K562 (cell line): ENCODE measurements around the gene IRF2. TPM values are rescaled to one million over a fixed set of nuclear protein-coding genes. Genes with fewer than 3 reads are reported as not detected.
A peak's percentile ranks its signal among the peaks of the same experiment; 100 is the strongest.

Experiments used
- ATAC-seq: fragments of 200-7000 bp; cut with Tn5 transposase; 3 replicates; pipeline ENCODE4 v1.9.1; 2020; ENCODE audit warnings: moderate library complexity
- BruUV-seq: library from RNA; stranded (reverse); fragments of 400-500 nt; replicated peaks from 2 replicates; lab custom pipeline; 2021; lab: Mats Ljungman, UMichigan
- CTCF ChIA-PET: fragments of 300-600 bp; formaldehyde crosslinking; extraction: SDS; loops from one replicate; lab custom pipeline; 2021; ENCODE audit warnings: low intra/inter-chr PET ratio; lab: Yijun Ruan, JAX
- POLR2A ChIA-PET: fragments of 300-600, 350-650 bp; sonication (Branson Sonifier 250); formaldehyde crosslinking; extraction: SDS; loops from one replicate; lab custom pipeline; 2021; ENCODE audit warnings: antibody characterized with exemption, inconsistent platforms; lab: Yijun Ruan, JAX
- DNase-seq, 4 experiments: peaks; one replicate each; pipeline versions ENCODE4 v3.0.0 to v3.0.0-alpha.2; 2011 to 2018; ENCODE audit warnings: low spot score in 3 of 4, mixed read lengths in 3 of 4; ENCODE audit errors: extremely low read depth in 1 of 4
- FAIRE-seq: peaks from 2 replicates; lab custom pipeline; 2011; peaks lifted over from hg19 to GRCh38; lab: Jason Lieb, UNC
- H2AFZ ChIP-seq: 2 replicates; pipeline ENCODE4 v1.6.0; 2011; ENCODE audit warnings: low read depth, low read length, control low read depth, inconsistent platforms
- H3K27ac ChIP-seq: fragments of 200-600 bp; 3 replicates; pipeline ENCODE4 v1.8.0; 2011; ENCODE audit warnings: low read depth, mild to moderate bottlenecking, control low read depth, inconsistent platforms, low read length, moderate library complexity, mixed read lengths; ENCODE audit errors: extremely low read depth
- H3K27me3 ChIP-seq, 2 experiments: fragments of 300-600 bp in 1 of 2; 2 replicates in 1 of 2; 3 replicates in 1 of 2; pipeline versions ENCODE4 v1.6.0 to v1.8.0; 2011; ENCODE audit warnings: inconsistent platforms in 2 of 2, low read length in 2 of 2, mild to moderate bottlenecking in 1 of 2, mixed read lengths in 1 of 2, moderate library complexity in 1 of 2; ENCODE audit not compliant: control insufficient read depth in 2 of 2, insufficient read depth in 2 of 2
- H3K36me3 ChIP-seq: fragments of 300-600 bp; 3 replicates; pipeline ENCODE4 v1.8.0; 2011; ENCODE audit warnings: mild to moderate bottlenecking, low read length, inconsistent platforms; ENCODE audit not compliant: control insufficient read depth, insufficient read depth
- H3K4me1 ChIP-seq, 2 experiments: fragments of 200-600 bp in 1 of 2; replicated peaks in 1 of 2; 2 replicates in 1 of 2; 3 replicates in 1 of 2; pipeline versions ENCODE4 v1.5.1 to v1.8.0; 2011; ENCODE audit warnings: inconsistent platforms in 2 of 2, low read length in 2 of 2, mild to moderate bottlenecking in 1 of 2, mixed read lengths in 1 of 2, moderate library complexity in 1 of 2; ENCODE audit not compliant: control insufficient read depth in 2 of 2, insufficient read depth in 2 of 2
- H3K4me2 ChIP-seq: 2 replicates; pipeline ENCODE4 v1.6.1; 2011; ENCODE audit warnings: low read length, control low read depth, inconsistent platforms, mixed read lengths; ENCODE audit not compliant: insufficient read depth
- H3K4me3 ChIP-seq: fragments of 200-600 bp; sonication (generic), shearing (Covaris generic); 2 replicates; pipeline ENCODE4 v1.5.1; 2016; ENCODE audit warnings: control low read depth, inconsistent platforms
- H3K79me2 ChIP-seq: fragments of 200-600 bp; 3 replicates; pipeline ENCODE4 v1.8.0; 2011; ENCODE audit warnings: low read length, inconsistent platforms; ENCODE audit not compliant: control insufficient read depth, insufficient read depth
- H3K9ac ChIP-seq, 2 experiments: 2 replicates each; pipeline versions ENCODE4 v1.6.0 to v1.6.1; 2011; ENCODE audit warnings: low read depth in 2 of 2, low read length in 2 of 2, control low read depth in 1 of 2, inconsistent platforms in 1 of 2, mild to moderate bottlenecking in 1 of 2, mixed read lengths in 1 of 2; ENCODE audit not compliant: insufficient read depth in 1 of 2
- H3K9me1 ChIP-seq: one replicate; pipeline ENCODE4 v1.6.0; 2011; ENCODE audit warnings: inconsistent platforms, mild to moderate bottlenecking, low read length, moderate library complexity; ENCODE audit not compliant: control insufficient read depth, insufficient read depth
- H3K9me3 ChIP-seq: replicated peaks from 2 replicates; pipeline ENCODE4 v1.5.1; 2011; ENCODE audit warnings: low read depth, low read length, inconsistent platforms; ENCODE audit not compliant: control insufficient read depth, insufficient read depth
- H4K20me1 ChIP-seq: replicated peaks from 2 replicates; pipeline ENCODE4 v1.6.1; 2011; ENCODE audit warnings: low read length, inconsistent platforms, mixed read lengths; ENCODE audit not compliant: control insufficient read depth, insufficient read depth
- ARID1B ChIP-seq: fragments of 450-650 bp; IDR thresholded peaks from 2 replicates; pipeline ENCODE4 v1.6.1; 2016; ENCODE audit warnings: antibody characterized with exemption, mild to moderate bottlenecking, inconsistent platforms
- BHLHE40 ChIP-seq: IDR thresholded peaks from 2 replicates; pipeline ENCODE4 v1.6.1; 2011; ENCODE audit warnings: low read length, improper control_type of control experiment
- CBFA2T2 ChIP-seq: fragments of 450-650 bp; conservative IDR thresholded peaks from 2 replicates; pipeline ENCODE4 v1.6.1; 2017; ENCODE audit warnings: mild to moderate bottlenecking
- CBFA2T3 ChIP-seq: fragments of 450-650 bp; IDR thresholded peaks from 2 replicates; pipeline ENCODE4 v1.6.1; 2017
- CC2D1A ChIP-seq: fragments of 450-650 bp; IDR thresholded peaks from 2 replicates; pipeline ENCODE4 v1.6.1; 2017; ENCODE audit warnings: mild to moderate bottlenecking
- DPF2 ChIP-seq: fragments of 450-650 bp; IDR thresholded peaks from 2 replicates; pipeline ENCODE4 v1.6.1; 2016
- ELF1 ChIP-seq: fragments of 200-800 bp; sonication (Bioruptor generic); IDR thresholded peaks from 2 replicates; pipeline ENCODE4 v1.6.1; 2016; ENCODE audit warnings: missing genetic modification characterization, missing compliant biosample characterization
- ELF4 ChIP-seq: fragments of 450-650 bp; formaldehyde crosslinking; IDR thresholded peaks from 2 replicates; pipeline ENCODE4 v1.4.0; 2022; ENCODE audit warnings: missing genetic modification characterization
- FOXK1 ChIP-seq: sonication (generic); formaldehyde crosslinking; IDR thresholded peaks from 2 replicates; pipeline ENCODE4 v1.8.0; 2022; ENCODE audit warnings: missing genetic modification reagents, mild to moderate bottlenecking, borderline replicate concordance
- HNRNPK ChIP-seq: fragments of 200-400 bp; formaldehyde crosslinking; IDR thresholded peaks from one replicate; pipeline ENCODE4 v1.6.1; 2018; ENCODE audit warnings: mild to moderate bottlenecking, low read depth, low read length; ENCODE audit not compliant: poor library complexity, severe bottlenecking
- ILK ChIP-seq: fragments of 450-650 bp; IDR thresholded peaks from 2 replicates; pipeline ENCODE4 v1.6.1; 2016; ENCODE audit warnings: missing genetic modification characterization, low read depth, mild to moderate bottlenecking, missing compliant biosample characterization, moderate library complexity, borderline replicate concordance
- PHTF2 ChIP-seq: fragments of 250-450 bp; sonication (Bioruptor Pico); IDR thresholded peaks from 2 replicates; pipeline ENCODE4 v1.5.0; 2021; ENCODE audit warnings: mild to moderate bottlenecking
- PURB ChIP-seq: sonication (generic); formaldehyde crosslinking; IDR thresholded peaks from 2 replicates; pipeline ENCODE4 v1.9.0; 2021; ENCODE audit warnings: low read depth, mild to moderate bottlenecking, missing genetic modification reagents
- RBM22 ChIP-seq: fragments of 200-400 bp; formaldehyde crosslinking; IDR thresholded peaks from 2 replicates; pipeline ENCODE4 v1.6.1; 2018; ENCODE audit warnings: low read length, low read depth; ENCODE audit not compliant: poor library complexity, severe bottlenecking
- SOX6 ChIP-seq: fragments of 450-650 bp; IDR thresholded peaks from 2 replicates; pipeline ENCODE4 v1.6.1; 2014; ENCODE audit warnings: mild to moderate bottlenecking
- TAF15 ChIP-seq: fragments of 200-400 bp; formaldehyde crosslinking; IDR thresholded peaks from 2 replicates; pipeline ENCODE4 v1.6.1; 2017; ENCODE audit warnings: mild to moderate bottlenecking, low read depth, low read length, moderate library complexity
- TAL1 ChIP-seq: fragments of 450-650 bp; IDR thresholded peaks from 2 replicates; pipeline ENCODE4 v1.6.1; 2016; ENCODE audit warnings: mild to moderate bottlenecking
- TCF7 ChIP-seq: sonication (generic); IDR thresholded peaks from 2 replicates; pipeline ENCODE4 v1.6.1; 2016; ENCODE audit warnings: antibody characterized with exemption, borderline replicate concordance
- TCFL5 ChIP-seq: fragments of 250-450 bp; sonication (Bioruptor Pico); conservative IDR thresholded peaks from 2 replicates; pipeline ENCODE4 v1.6.1; 2021; ENCODE audit warnings: mild to moderate bottlenecking, moderate library complexity, matching md5 sums
- ZNF589 ChIP-seq: fragments of 200-800 bp; sonication (Bioruptor generic); IDR thresholded peaks from 2 replicates; pipeline ENCODE4 v1.6.1; 2016; ENCODE audit warnings: low read depth, missing genetic modification characterization, missing compliant biosample characterization
- WGBS: fragments of 100-300 bp; shearing (Covaris generic); methylation state at CpG from one replicate; pipeline ENCODE4 v1.1.6; 2016; ENCODE audit warnings: low coverage, mixed read lengths; ENCODE audit not compliant: insufficient coverage; ENCODE audit errors: missing lambda C conversion rate; 5-methylcytosine and 5-hydroxymethylcytosine counted together
- in situ Hi-C: fragments of 300-500 bp; cut with MboI; formaldehyde crosslinking; loops from 4 replicates; pipeline ENCODE4 v1.15.0; 2018; ENCODE audit warnings: inconsistent platforms, mixed read lengths
- intact Hi-C: fragments of 100-400 bp; cut with micrococcal nuclease; formaldehyde crosslinking; loops from 2 replicates; pipeline ENCODE4 v1.14.2; 2022
- polyA plus RNA-seq, 8 experiments: library from polyadenylated mRNA; depleted of rRNA in 4 of 8; stranded (reverse) in 5 of 8; unstranded in 3 of 8; fragments of >200 nt; fragmentation: Nextera tagmentation in 2 of 8; fragmentation: Illumina TruSeq in 1 of 8; extraction: Ambion mirVana in 2 of 8; extraction: Trizol in 1 of 8; gene quantifications; 2 replicates each; pipeline versions ENCODE4 v1.2.1 to v1.2.3, GENCODE V29; 2011 to 2014; ENCODE audit warnings: inconsistent platforms in 1 of 8, missing spikeins in 1 of 8
- total RNA-seq, 7 experiments: library from RNA; depleted of rRNA in 6 of 7; stranded (reverse); fragments of >200 nt in 6 of 7; fragmentation: Illumina TruSeq in 2 of 7; extraction: Trizol in 2 of 7; gene quantifications; 2 replicates each; pipeline versions ENCODE4 v1.2.1 to v1.2.3, GENCODE V29; 2011 to 2021; ENCODE audit warnings: low replicate concordance in 1 of 7

The IRF2 gene
- total and polyA plus RNA-seq, 9 of the 15 experiments (the other 6 are each of a cell fraction or from before 2014, with no cell fraction given), result 7.1 to 17.1 (median 11.3) TPM

GRCh38 chr4:184389978-184390900 is 84.1 kb downstream of the IRF2 start (continued):
- no peak for TF ChIP-seq PURB

GRCh38 chr4:184388106-184388505 is 86.2 kb downstream of the IRF2 start:
- no peak overlapping the region; the same call in 1 of the 2 replicates for H3K4me2 ChIP-seq
- no peaks in the 10 kb centered on the region for H4K20me1 ChIP-seq
- H3K9me1 ChIP-seq, result no peaks in the 10 kb centered on the region
- no peaks in the 10 kb centered on the region for H3K27me3 ChIP-seq
- peak; percentile 59 for FAIRE-seq
- BruUV-seq, result no TSS peak
- H3K4me3 ChIP-seq, result no peak overlapping the region
- peaks cover 24% of the 10 kb centered on the region; the same call in 2 of the 3 replicates for H3K36me3 ChIP-seq
- peak overlapping the region in 1 of 2 experiments; percentile 8; a peak in 1 of 4 replicates for H3K9ac ChIP-seq
- intact Hi-C loops, result loop anchor here (5.0 kb wide), 1 partner anchor 149 kb away; no protein-coding TSS in a partner anchor
- in situ Hi-C loops, result no loop called here
- peak; percentile 59 for TF ChIP-seq CBFA2T3
- no peak for TF ChIP-seq ELF4 (CRISPR knock-in tag)
- TF ChIP-seq RBM22, result no peak
- no peak for TF ChIP-seq TCFL5
- no peak for TF ChIP-seq TCF7
- TF ChIP-seq ARID1B, result peak; percentile 61
- no peak for TF ChIP-seq HNRNPK
- TF ChIP-seq DPF2, result peak; percentile 66
- TF ChIP-seq ZNF589 (CRISPR knock-in tag), result no peak
- no peak for TF ChIP-seq TAF15
- TF ChIP-seq ELF1 (tag), result no peak
- TF ChIP-seq CC2D1A, result no peak
- TF ChIP-seq FOXK1, result no peak
- no peak for TF ChIP-seq PHTF2
- TF ChIP-seq TAL1, result peak; percentile 13; the same call in 1 of the 2 replicates
- TF ChIP-seq CBFA2T2, result 0 out of 2 replicates have a peak, but pooled peaks have one; percentile 18
- 0 out of 2 replicates have a peak, but pooled peaks have one; percentile 26 for TF ChIP-seq SOX6
- no peak for TF ChIP-seq ILK (tag)
- TF ChIP-seq BHLHE40, result no peak
- peaks cover 30 to 52% of the 10 kb centered on the region in 2 experiments for H3K4me1 ChIP-seq
- no peaks in the 10 kb centered on the region for H3K9me3 ChIP-seq
- ChIA-PET POLR2A (no interaction called here), CTCF (no interaction called here)
- no peaks in the 10 kb centered on the region for H3K79me2 ChIP-seq
- DNase-seq, result peak in 1 of 4 experiments; percentile 34
- ATAC-seq, result peak; percentile 25
- 0 out of 2 replicates have a peak overlapping the region, but pooled peaks have one; percentile 5 for H2AFZ ChIP-seq
- H3K27ac ChIP-seq, result peak overlapping the region; percentile 43; the same call in 2 of the 3 replicates
- WGBS, result 26% methylated on average over 5 of the region's 6 CpGs
